OCI-LY1 (cell line): ENCODE data around the gene ARMC9.

ENCODE experiments used
- EZH2 ChIP-seq: fragments of 200-600 bp; sonication (generic), shearing (Covaris generic); IDR thresholded peaks from 2 replicates; pipeline ENCODE4 v1.8.0; 2017; ENCODE audit warnings: borderline replicate concordance, mixed run types, mild to moderate bottlenecking, antibody characterized with exemption, low read length, moderate library complexity, mixed read lengths
- TF ChIP-seq, protein P1 (sequence below): fragments of 200-600 bp; sonication (generic), shearing (Covaris generic); IDR thresholded peaks from 2 replicates; pipeline ENCODE4 v1.5.1; 2017; ENCODE audit warnings: mild to moderate bottlenecking, antibody characterized with exemption, low read length, moderate library complexity, mixed read lengths

GRCh38 chr2:231190531-231191197 lies 7.8 kb upstream of the ARMC9 start:
- TF ChIP-seq, protein P1, sequence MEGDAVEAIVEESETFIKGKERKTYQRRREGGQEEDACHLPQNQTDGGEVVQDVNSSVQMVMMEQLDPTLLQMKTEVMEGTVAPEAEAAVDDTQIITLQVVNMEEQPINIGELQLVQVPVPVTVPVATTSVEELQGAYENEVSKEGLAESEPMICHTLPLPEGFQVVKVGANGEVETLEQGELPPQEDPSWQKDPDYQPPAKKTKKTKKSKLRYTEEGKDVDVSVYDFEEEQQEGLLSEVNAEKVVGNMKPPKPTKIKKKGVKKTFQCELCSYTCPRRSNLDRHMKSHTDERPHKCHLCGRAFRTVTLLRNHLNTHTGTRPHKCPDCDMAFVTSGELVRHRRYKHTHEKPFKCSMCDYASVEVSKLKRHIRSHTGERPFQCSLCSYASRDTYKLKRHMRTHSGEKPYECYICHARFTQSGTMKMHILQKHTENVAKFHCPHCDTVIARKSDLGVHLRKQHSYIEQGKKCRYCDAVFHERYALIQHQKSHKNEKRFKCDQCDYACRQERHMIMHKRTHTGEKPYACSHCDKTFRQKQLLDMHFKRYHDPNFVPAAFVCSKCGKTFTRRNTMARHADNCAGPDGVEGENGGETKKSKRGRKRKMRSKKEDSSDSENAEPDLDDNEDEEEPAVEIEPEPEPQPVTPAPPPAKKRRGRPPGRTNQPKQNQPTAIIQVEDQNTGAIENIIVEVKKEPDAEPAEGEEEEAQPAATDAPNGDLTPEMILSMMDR = no peak
- no peak for TF ChIP-seq EZH2
